ENCODE results near the gene ALG13. TPM values are rescaled to one million over a fixed set of nuclear protein-coding genes. Genes with fewer than 3 reads are reported as not detected.

The ALG13 gene
- total RNA-seq, 1 donor from 2014 or later: 84.2 TPM

GRCh38 chrX:111661241-111661640 lies 19.7 kb upstream of the ALG13 start:
- no peak overlapping the region for H3K4me3 Mint-ChIP-seq
- no peak for TF ChIP-seq CTCF (IDR thresholded peaks at IDR 0.05)
- H3K36me3 Mint-ChIP-seq (ENCODE audit: low read depth): no peaks in the 10 kb centered on the region
- no peak overlapping the region for H3K27ac Mint-ChIP-seq
- no peaks in the 10 kb centered on the region for H3K27me3 Mint-ChIP-seq
- no peak for DNase-seq
- intact Hi-C loops (cut with micrococcal nuclease): no loop called here
- peaks cover 13% of the 10 kb centered on the region for H3K4me1 Mint-ChIP-seq
- no peaks in the 10 kb centered on the region for H3K9me3 Mint-ChIP-seq
- ChIA-PET CTCF (no interaction called here), POLR2A (no interaction called here)
- no peak for ATAC-seq (ENCODE audit: low read depth)

- DNase-seq (no peak), ATAC-seq (ENCODE audit: low read depth) (no peak)
- Mint-ChIP-seq H3K36me3 (ENCODE audit: low read depth) (no peaks in the 10 kb centered on the region), H3K27ac (no peak overlapping the region), H3K4me3 (no peak overlapping the region), H3K4me1 (peaks cover 13% of the 10 kb centered on the region), H3K27me3 (no peaks in the 10 kb centered on the region), H3K9me3 (no peaks in the 10 kb centered on the region)
- POLR2A ChIA-PET: no interaction called here
- intact Hi-C loops (cut with micrococcal nuclease): no loop called here
- CTCF ChIA-PET: no interaction called here
- no peak for TF ChIP-seq CTCF (IDR thresholded peaks at IDR 0.05)
Measured at GRCh38 chrX:111662292-111662691, 18.7 kb upstream of the ALG13 start.

GRCh38 chrX:111671668-111672067 lies 9.3 kb upstream of the ALG13 start:
- intact Hi-C loops (cut with micrococcal nuclease): no loop called here
- DNase-seq: no peak
- no peaks in the 10 kb centered on the region for H3K4me1 Mint-ChIP-seq
- no peaks in the 10 kb centered on the region for H3K9me3 Mint-ChIP-seq
- TF ChIP-seq CTCF (IDR thresholded peaks at IDR 0.05): no peak
- peaks cover 2% of the 10 kb centered on the region for H3K27me3 Mint-ChIP-seq
- no peaks in the 10 kb centered on the region for H3K36me3 Mint-ChIP-seq (ENCODE audit: low read depth)
- no peak for ATAC-seq (ENCODE audit: low read depth)
- ChIA-PET CTCF (no interaction called here), POLR2A (no interaction called here)
- no peak overlapping the region for H3K27ac Mint-ChIP-seq
- H3K4me3 Mint-ChIP-seq: no peak overlapping the region

GRCh38 chrX:111687305-111687704 lies 6.3 kb downstream of the ALG13 start:
- Mint-ChIP-seq H3K4me3 (no peak overlapping the region), H3K36me3 (ENCODE audit: low read depth) (peaks cover 63% of the 10 kb centered on the region), H3K9me3 (no peaks in the 10 kb centered on the region), H3K4me1 (peaks cover 23% of the 10 kb centered on the region), H3K27me3 (no peaks in the 10 kb centered on the region), H3K27ac (no peak overlapping the region)
- DNase-seq (no peak), ATAC-seq (ENCODE audit: low read depth) (no peak)
- CTCF ChIA-PET: no interaction called here
- no peak for TF ChIP-seq CTCF (IDR thresholded peaks at IDR 0.05)
- intact Hi-C loops (cut with micrococcal nuclease): no loop called here
- POLR2A ChIA-PET: no interaction called here

- ChIA-PET CTCF (no interaction called here), POLR2A (no interaction called here)
- intact Hi-C loops (cut with micrococcal nuclease): no loop called here
- Mint-ChIP-seq H3K4me1 (no peaks in the 10 kb centered on the region), H3K9me3 (no peaks in the 10 kb centered on the region), H3K36me3 (ENCODE audit: low read depth) (peaks cover 13% of the 10 kb centered on the region), H3K27ac (no peak overlapping the region), H3K27me3 (no peaks in the 10 kb centered on the region), H3K4me3 (no peak overlapping the region)
- no peak for TF ChIP-seq CTCF (IDR thresholded peaks at IDR 0.05)
- no peak for DNase-seq
- no peak for ATAC-seq (ENCODE audit: low read depth)
Measured at GRCh38 chrX:111695297-111695880, 14.4 kb downstream of the ALG13 start.
